ENCODE results near the gene NYNRIN. TPM values are rescaled to one million over a fixed set of nuclear protein-coding genes. Genes with fewer than 3 reads are reported as not detected.

NYNRIN gene
- total and polyA plus RNA-seq, 2 of the 8 experiments (the other 6 are each of a cell fraction or from before 2014, with no cell fraction given): 15.2 to 18.3 TPM

DNA sequence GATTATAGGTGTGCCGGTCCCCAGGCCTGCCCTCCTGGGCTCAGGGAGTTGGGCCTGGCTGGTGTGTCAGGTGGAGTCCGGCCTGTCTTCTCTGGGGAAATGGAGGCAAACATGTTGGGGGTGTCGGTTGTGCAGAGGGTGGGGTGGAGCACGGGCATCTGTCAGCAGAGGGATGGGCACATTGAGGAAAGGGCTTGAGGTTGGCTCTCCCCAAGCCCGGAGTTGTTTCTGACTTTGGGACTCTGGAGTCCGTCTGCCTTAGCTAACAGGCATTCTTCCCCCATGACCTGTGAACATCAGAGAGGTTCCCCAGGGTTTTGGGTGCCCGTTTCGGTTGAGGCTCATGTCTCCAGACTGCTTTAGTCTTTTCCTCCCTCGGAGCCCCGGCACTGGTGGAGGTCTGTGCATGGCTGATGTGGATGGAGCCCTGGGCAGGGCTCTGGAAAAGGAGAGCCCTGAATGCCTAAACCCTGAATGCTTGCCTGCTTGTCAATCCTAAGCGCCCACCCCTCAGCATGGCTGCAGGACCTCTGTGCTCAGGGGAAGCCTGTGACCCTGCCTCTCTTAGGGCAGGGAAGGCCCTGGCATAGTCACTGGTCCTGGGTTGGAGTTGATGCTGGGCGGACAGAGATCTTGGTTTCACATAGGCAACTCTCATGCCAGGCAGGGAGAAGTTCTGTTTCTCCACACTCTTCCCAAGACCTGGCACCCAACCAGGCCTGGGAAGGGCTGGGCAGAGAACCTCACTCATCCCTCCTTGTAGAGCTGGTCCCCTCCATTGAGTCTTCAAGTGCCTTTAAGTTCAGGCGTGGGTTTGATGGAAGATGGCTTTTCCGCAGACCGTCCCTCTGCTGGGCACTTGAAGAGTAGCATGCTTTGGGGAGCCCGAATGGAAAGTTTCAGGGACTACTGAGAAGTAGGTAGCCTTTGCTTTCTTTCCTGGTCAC is 12.9 kb downstream of the NYNRIN start (continued):
- peak; percentile 66 to 76 for TF ChIP-seq RAD21 (IDR thresholded peaks at IDR 0.05 in 1 of 2, conservative IDR thresholded peaks at IDR 0.05 in 1 of 2; ENCODE audit: low read depth in 2 of 2, low read length in 2 of 2)
- no peak for TF ChIP-seq SAP30 (IDR thresholded peaks at IDR 0.05; ENCODE audit: insufficient read depth, insufficient replicate concordance, low read length)
- no peak for TF ChIP-seq SP4 (IDR thresholded peaks at IDR 0.05; ENCODE audit: low read length)
- no peak for TF ChIP-seq CTBP2 (IDR thresholded peaks at IDR 0.05; ENCODE audit: borderline replicate concordance, insufficient read depth, insufficient read length, low read length)
- TF ChIP-seq YY1 (IDR thresholded peaks at IDR 0.05; ENCODE audit: low read depth, low read length): no peak
- no peak for TF ChIP-seq CREB1 (IDR thresholded peaks at IDR 0.05)
- TF ChIP-seq, protein P1, sequence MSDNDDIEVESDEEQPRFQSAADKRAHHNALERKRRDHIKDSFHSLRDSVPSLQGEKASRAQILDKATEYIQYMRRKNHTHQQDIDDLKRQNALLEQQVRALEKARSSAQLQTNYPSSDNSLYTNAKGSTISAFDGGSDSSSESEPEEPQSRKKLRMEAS (IDR thresholded peaks at IDR 0.05): no peak

Data from H1 (cell line).